Right renal cortex interstitium (tissue), 3 donors: ENCODE data around the gene MMRN2. TPM values are rescaled to one million over a fixed set of nuclear protein-coding genes. Genes with fewer than 3 reads are reported as not detected.
"Not testable (repeated sequence)": the region's sequence is repeated elsewhere in the genome, so short reads cannot be mapped to it uniquely, and the experiment has no call there.

Experiments
- DNase-seq, 3 donors: peaks; one replicate each; pipeline ENCODE4 v3.0.0-alpha.2; 2013; ENCODE audit warnings: low read depth in 3 of 3, low spot score in 2 of 3
- polyA plus RNA-seq, 3 donors: library from polyadenylated mRNA; unstranded; fragments of 120-200 nt; gene quantifications; one replicate each; pipeline ENCODE4 v1.2.1, GENCODE V29; 2013; ENCODE audit not compliant: insufficient read length in 3 of 3

The MMRN2 gene
- polyA plus RNA-seq, 3 donors, result 23.4 to 26.1 (median 24.0) TPM

DNA sequence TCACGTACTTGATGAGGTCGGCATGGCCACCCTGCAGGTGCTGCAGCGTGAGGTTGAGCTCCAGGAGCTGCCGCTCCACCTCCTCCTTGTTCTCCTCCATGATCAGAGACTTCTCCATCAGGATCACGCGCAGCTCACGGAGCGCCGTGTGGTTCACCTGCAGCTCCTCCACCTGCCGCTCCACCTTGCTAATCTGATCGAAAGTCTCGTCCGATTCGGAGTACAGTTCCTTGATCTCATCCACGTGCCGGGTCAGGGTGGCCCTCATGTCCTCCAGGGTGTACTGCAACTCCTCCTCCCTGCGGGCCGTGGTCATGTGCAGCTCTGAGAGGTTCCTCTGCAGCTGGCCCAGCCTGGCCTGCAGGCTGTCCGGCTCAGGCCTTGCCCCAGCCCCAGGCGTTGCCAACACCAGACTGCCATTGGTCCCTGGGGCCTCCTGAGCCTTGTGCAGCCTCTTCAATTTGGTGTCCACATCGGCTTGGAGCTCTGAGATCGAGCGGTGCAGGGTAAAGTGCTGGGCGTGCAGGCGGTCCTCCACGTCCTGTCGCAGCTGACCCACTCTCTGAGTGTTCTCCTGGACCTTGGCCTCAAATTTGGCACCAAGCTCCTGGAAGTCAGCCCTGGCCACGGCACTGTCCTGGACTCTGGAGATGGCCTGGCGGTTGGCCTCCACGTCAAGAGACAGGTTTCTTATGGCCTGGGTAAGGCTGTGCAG lies 13.9 kb downstream of the MMRN2 start:
- DNase-seq, result no peak

- no peak for DNase-seq
Measured at GRCh38 chr10:86942441-86943315, 14.7 kb downstream of the MMRN2 start.

GRCh38 chr10:86941991-86942421 lies 15.4 kb downstream of the MMRN2 start:
- no peak for DNase-seq

DNA sequence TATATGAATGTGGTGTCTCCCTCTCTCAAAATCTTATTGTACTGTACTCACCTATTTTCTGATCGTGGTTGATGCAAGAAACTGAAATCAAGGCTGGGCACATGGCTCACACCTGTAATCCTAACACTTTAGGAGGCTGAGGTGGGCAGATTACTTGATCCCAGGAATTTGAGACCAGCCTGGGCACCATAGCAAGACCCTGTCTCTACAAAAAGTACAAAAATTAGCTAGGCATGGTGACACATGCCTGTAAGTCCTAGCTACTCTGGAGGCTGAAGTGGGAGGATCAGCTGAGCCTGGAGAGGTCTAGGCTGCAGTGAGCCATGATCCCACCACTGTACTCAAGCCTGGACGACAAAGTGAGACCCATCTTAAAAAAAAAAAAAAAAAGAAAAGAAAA lies 16.0 kb downstream of the MMRN2 start:
- no peak for DNase-seq

GRCh38 chr10:86940677-86941076 lies 16.7 kb downstream of the MMRN2 start:
- DNase-seq, result no peak

DNA sequence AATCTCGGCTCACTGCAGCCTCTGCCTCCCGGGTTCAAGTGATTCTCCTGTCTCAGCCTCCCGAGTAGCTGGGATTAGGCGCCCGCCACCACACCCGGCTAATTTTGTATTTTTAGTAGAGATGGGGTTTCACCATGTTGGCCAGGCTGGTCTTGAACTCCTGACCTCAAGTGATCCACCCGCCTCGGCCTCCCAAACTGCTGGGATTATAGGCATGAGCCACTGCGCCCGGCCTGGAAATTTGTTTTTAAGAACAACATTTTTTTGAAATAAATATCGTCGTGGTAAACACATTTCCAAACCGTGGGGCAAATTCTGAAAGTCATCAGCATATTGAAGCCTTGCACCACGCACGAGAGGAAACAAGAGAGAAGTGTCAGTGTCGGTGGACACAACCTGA lies 17.3 kb downstream of the MMRN2 start:
- DNase-seq, result not testable (repeated sequence)

DNA sequence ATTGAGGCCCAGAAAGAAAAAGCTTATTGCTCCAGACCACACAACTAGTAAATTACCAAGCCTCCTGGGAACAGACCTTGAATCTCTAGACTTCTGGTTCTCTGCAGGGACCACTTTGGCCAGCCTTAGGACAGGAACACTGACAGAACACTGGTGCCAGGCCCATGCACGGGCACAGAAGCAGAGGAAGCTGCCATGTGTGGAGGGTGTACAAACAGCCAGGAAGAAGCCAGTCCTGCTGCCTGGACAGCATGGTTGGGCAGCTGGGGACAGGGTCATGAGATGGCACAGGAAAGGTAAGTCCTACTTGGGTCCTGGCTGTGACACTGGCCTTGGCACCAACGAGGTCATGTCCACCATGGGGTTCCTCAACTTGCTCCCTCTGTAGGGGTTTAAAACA lies 19.2 kb downstream of the MMRN2 start:
- DNase-seq, result no peak

DNA sequence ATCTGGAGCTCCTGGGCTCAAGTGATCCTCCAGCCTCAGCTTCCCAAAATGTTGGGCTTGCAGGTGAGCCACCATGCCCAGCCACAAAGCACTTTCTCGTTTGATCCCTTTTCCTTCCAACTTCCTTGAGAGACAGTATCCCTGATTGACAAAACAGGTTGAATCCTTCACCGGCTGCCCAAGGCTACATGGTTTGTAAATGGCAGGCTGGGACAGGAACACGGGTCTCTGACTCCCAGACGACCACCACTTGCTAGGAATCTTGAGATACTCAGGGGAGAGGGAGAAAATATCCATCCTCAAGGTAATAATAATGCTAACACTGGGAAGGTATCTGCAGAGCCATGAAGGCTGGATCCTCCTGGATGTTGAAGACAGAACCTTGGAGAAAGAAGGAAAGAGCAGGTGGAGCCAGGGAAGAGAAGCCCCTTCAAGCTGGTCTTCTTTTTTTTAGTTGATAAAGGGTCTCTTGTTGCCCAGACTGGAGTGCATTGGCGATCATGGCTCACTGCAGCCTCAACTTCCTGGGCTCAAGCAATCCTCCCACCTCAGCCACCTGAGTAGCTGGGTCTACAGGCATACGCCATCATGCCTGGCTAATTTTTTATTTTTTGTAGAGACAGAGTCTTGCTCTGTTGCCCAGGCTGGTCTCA lies 19.8 kb downstream of the MMRN2 start:
- no peak for DNase-seq

- no peak for DNase-seq
Measured at GRCh38 chr10:86936661-86937501, 20.5 kb downstream of the MMRN2 start.

DNA sequence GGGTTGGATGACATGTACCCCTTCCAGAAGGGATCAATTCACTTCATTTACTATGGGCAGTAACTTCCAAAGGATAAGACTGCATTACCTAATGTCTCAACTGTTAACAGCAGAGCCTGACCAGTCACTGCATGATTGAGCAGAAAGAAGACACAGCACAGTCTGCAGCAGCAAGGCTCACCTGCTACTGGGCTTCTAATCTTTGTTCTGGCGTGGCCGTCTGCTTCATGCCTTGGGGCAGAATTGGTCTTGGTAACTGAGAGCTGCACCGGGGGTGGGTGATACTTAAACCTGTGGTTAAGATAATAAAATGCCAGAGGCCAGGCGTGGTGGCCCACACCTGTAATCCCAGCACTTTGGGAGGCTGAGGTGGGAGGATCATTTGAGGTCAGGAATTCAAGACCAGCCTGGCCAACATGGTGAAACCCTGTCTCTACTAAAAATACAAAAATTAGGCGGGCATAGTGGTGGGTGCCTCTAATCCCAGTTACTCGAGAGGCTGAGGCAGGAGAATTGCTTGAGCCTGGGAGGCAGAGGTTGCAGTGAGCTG lies 23.2 kb downstream of the MMRN2 start:
- not testable (repeated sequence) for DNase-seq

- no peak for DNase-seq
Measured at GRCh38 chr10:86932674-86933073, 24.7 kb downstream of the MMRN2 start.

- DNase-seq, result no peak
Measured at GRCh38 chr10:86931872-86932271, 25.5 kb downstream of the MMRN2 start.

DNA sequence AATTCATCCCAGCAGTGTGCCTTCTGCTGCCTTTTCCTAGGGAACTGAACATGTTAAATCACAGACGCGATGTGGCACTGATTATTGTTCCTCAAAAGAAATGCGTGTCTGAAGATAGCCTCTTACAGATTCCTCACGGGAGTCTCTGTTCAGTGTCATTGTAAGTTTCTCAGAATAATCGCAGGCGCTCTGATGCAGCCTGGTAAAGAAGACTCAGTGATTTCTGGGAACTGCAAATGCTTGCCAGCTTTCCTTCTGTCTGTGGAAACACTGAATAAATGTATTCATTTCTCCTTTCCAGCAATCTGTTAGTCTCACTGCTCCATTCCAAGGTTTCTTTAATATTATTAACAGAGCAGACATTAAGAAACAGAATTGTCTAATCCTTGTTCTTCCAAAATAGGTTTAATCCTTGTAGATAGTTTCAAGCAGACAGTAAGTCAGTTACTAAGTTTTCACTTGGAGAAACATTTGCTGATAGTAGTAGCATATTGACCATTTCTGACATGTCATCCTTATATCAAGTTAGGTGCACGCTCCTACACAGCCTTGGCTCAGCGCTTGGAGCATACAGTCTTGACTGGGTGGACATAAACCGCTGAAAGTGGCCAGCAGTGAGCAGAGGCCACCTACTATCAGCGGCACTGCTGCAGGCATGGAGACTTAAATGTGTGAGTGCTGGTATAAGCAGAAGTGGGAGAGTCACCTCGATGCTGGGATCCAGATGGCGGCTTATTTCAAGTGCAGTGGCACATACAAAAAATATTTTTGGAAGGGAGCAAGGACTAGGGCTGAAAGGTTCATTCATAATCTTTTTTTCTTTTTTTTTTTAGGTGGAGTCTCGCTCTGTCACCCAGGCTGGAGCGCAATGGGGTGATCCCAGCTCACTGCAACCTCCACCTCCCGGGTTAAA lies 27.7 kb downstream of the MMRN2 start:
- DNase-seq, result no peak

DNA sequence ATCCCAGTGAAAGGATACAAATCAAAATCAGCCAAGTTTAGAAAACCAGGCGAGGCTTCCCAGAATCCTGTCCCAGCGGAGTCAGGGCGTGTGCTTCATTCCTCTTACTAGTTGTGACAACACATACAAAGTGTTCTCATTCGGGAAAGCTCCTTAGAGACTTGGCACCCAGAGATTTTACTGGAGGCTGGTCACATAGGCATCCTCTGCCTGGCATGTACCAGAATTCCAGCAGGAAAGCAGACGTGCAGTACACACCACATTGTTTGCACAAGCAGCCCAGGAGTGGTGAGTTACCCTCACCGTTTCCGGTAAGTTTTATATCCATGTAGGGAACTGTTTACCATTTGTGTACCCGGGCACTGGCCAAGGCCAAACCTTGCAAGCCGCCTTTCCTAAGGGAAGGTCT lies 34.9 kb downstream of the MMRN2 start:
- DNase-seq, result no peak

GRCh38 chr10:86918022-86918471 lies 39.4 kb downstream of the MMRN2 start:
- DNase-seq, result no peak

DNA sequence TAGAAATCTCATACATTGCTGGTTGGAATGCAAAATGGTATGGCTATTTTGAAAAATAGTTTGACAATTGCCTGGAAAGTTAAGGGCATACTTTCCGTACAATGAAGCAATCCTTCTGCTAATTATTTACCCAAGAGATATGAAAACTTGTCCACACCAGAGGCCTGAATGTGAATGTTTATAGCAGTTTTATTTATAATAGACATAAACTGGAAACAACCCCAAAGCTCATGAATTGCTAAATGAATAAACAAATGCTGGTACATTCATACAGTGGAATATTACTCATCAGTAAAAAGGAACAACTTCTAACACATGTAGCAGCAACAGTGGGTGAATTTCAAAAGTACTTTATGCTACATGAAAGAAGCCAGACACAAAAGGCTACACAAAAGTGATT lies 42.7 kb downstream of the MMRN2 start:
- no peak for DNase-seq

DNA sequence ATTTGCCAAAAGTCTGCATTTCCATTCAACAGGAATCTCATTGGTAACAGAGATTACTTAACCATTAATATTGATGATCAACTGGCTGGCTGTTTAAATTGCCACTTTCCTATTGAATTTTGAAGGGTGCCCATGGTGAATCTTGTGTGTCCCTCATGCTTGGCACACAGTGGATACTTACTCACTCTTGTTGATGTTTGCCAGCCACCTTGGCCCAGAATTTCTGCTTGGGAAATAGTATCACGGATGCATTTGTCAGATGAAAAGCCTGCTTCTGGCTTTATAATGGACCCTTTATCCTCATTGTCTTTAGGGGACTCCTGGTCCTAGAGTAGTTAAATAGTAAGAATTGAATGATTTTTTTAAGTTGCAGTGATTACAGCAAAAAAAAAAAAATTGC lies 52.0 kb downstream of the MMRN2 start:
- no peak for DNase-seq

DNA sequence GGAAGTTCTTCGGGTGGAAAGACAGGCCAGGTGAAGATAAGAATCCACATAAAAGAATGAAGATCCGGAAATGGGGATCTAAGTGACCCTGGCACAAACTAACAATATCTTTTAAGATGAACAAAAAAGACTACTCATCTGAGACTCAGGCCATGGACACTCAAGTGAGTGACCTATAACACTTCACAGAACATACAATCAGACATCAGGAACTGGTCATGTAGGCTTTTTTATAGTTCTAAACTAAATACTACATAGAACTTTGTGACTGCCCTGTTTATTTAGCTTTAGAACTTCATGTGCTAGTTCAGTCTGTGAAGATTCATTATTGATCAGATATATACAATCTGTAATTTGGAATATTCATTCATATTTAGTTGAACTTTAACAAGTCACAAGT lies 52.8 kb downstream of the MMRN2 start:
- no peak for DNase-seq

GRCh38 chr10:86900955-86901354 lies 56.5 kb downstream of the MMRN2 start:
- no peak for DNase-seq
